ENCODE data around the gene SRBD1. TPM values are rescaled to one million over a fixed set of nuclear protein-coding genes. Genes with fewer than 3 reads are reported as not detected.

Gene SRBD1
- polyA plus RNA-seq, 3 donors, result 5.8 to 9.2 (median 7.0) TPM

GRCh38 chr2:45622336-45623075 lies 11.4 kb upstream of the SRBD1 start:
- intact Hi-C loops (cut with micrococcal nuclease), result no loop called here

GRCh38 chr2:45617496-45617895 lies 6.4 kb upstream of the SRBD1 start:
- Histone ChIP-seq H3K36me3 (replicated peaks in 1 of 2; ENCODE audit: control insufficient read depth in 1 of 2, insufficient read depth in 2 of 2, low read length in 2 of 2) (no peaks in the 10 kb centered on the region), H3K4me1 (ENCODE audit: control insufficient read depth in 1 of 2, insufficient read depth in 2 of 2, low read length in 2 of 2) (no peaks in the 10 kb centered on the region), H3K27me3 (ENCODE audit: control insufficient read depth in 2 of 2, insufficient read depth in 2 of 2, low read length in 2 of 2) (no peaks in the 10 kb centered on the region), H3K79me2 (ENCODE audit: insufficient read depth, low read length) (no peaks in the 10 kb centered on the region), H3K9ac (ENCODE audit: insufficient read depth, low read length, poor library complexity, severe bottlenecking) (no peak overlapping the region), H3K4me2 (replicated peaks; ENCODE audit: extremely low read depth, low read length, poor library complexity, severe bottlenecking) (no peak overlapping the region), H3K4me3 (replicated peaks in 1 of 3; ENCODE audit: low read depth in 2 of 3, low read length in 3 of 3) (no peak overlapping the region), H2AFZ (ENCODE audit: insufficient read depth, low read depth, low read length, poor library complexity, severe bottlenecking) (no peak overlapping the region), H3K27ac (ENCODE audit: low read depth in 1 of 2, low read length in 2 of 2) (no peak overlapping the region), H3K9me3 (replicated peaks in 1 of 2; ENCODE audit: control insufficient read depth in 1 of 2, insufficient read depth in 1 of 2, low read length in 2 of 2) (no peaks in the 10 kb centered on the region), H4K20me1 (ENCODE audit: insufficient read depth, low read length) (no peaks in the 10 kb centered on the region)
- H3K9me3 Mint-ChIP-seq, result no peaks in the 10 kb centered on the region
- no peak for TF ChIP-seq CTCF (IDR thresholded peaks at IDR 0.05)
- intact Hi-C loops (cut with micrococcal nuclease), result loop anchor here in 1 of 2 donors (10.0 kb wide), 1 partner anchor 1623 kb away; the partner anchor contains the start of gene LRPPRC
- 80% methylated on average over 1 of the region's 2 CpGs for WGBS (ENCODE audit: insufficient coverage)
- H3K4me3 Mint-ChIP-seq, result no peak overlapping the region
- no peak for DNase-seq
- H3K36me3 Mint-ChIP-seq, result no peaks in the 10 kb centered on the region
- peaks cover 3% of the 10 kb centered on the region for H3K4me1 Mint-ChIP-seq
- H3K27ac Mint-ChIP-seq, result no peak overlapping the region
- H3K27me3 Mint-ChIP-seq (ENCODE audit: low read depth in 3 of 3), result peaks cover 0 to 3% (median 2%) of the 10 kb centered on the region in 3 donors

More at GRCh38 chr2:45622336-45623075, 11.4 kb upstream of the SRBD1 start:
- H3K79me2 ChIP-seq (ENCODE audit: insufficient read depth, low read length), result no peaks in the 10 kb centered on the region
- DNase-seq, result no peak
- Mint-ChIP-seq H3K36me3 (no peaks in the 10 kb centered on the region), H3K27me3 (ENCODE audit: low read depth in 3 of 3) (peaks cover 0 to 3% (median 2%) of the 10 kb centered on the region in 3 donors), H3K9me3 (no peaks in the 10 kb centered on the region), H3K4me1 (peaks cover 3% of the 10 kb centered on the region), H3K27ac (no peak overlapping the region), H3K4me3 (no peak overlapping the region)
- no peak overlapping the region for H2AFZ ChIP-seq (ENCODE audit: insufficient read depth, low read depth, low read length, poor library complexity, severe bottlenecking)
- TF ChIP-seq CTCF (IDR thresholded peaks at IDR 0.05), result no peak
- no peaks in the 10 kb centered on the region for H3K36me3 ChIP-seq (replicated peaks in 1 of 2; ENCODE audit: control insufficient read depth in 1 of 2, insufficient read depth in 2 of 2, low read length in 2 of 2)
- WGBS (ENCODE audit: insufficient coverage), result no CpG with 5 or more reads among the region's 6 CpGs
- no peaks in the 10 kb centered on the region for H3K4me1 ChIP-seq (ENCODE audit: control insufficient read depth in 1 of 2, insufficient read depth in 2 of 2, low read length in 2 of 2)
- H3K4me3 ChIP-seq (replicated peaks in 1 of 3; ENCODE audit: low read depth in 2 of 3, low read length in 3 of 3), result no peak overlapping the region
- H3K27me3 ChIP-seq (ENCODE audit: control insufficient read depth in 2 of 2, insufficient read depth in 2 of 2, low read length in 2 of 2), result no peaks in the 10 kb centered on the region
- no peak overlapping the region for H3K9ac ChIP-seq (ENCODE audit: insufficient read depth, low read length, poor library complexity, severe bottlenecking)
- H3K4me2 ChIP-seq (replicated peaks; ENCODE audit: extremely low read depth, low read length, poor library complexity, severe bottlenecking), result no peak overlapping the region
- no peak overlapping the region for H3K27ac ChIP-seq (ENCODE audit: low read depth in 1 of 2, low read length in 2 of 2)
- no peaks in the 10 kb centered on the region for H4K20me1 ChIP-seq (ENCODE audit: insufficient read depth, low read length)
- H3K9me3 ChIP-seq (replicated peaks in 1 of 2; ENCODE audit: control insufficient read depth in 1 of 2, insufficient read depth in 1 of 2, low read length in 2 of 2), result no peaks in the 10 kb centered on the region
